ENCODE measurements around the gene MAPKAPK2.

DNA sequence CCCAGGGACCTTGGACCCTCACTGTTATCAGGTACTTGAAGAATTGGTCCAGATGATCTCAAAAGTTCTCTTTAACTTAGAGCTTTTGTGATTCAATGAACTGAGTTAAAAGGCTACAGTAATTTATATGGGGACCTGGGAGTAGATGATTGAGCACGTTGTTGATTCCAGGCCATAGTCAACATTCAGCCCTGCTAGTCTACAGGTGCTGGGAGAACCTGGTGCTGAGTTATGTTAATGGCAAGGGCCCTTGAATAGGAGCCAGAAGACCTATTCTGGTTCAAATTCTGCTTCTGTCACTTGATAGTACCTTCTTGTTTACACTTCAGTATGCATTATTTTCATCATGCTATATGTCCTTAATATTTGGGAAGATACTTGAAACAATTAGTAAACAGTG, 38.2 kb upstream of the MAPKAPK2 start:
- TF ChIP-seq, protein P1, sequence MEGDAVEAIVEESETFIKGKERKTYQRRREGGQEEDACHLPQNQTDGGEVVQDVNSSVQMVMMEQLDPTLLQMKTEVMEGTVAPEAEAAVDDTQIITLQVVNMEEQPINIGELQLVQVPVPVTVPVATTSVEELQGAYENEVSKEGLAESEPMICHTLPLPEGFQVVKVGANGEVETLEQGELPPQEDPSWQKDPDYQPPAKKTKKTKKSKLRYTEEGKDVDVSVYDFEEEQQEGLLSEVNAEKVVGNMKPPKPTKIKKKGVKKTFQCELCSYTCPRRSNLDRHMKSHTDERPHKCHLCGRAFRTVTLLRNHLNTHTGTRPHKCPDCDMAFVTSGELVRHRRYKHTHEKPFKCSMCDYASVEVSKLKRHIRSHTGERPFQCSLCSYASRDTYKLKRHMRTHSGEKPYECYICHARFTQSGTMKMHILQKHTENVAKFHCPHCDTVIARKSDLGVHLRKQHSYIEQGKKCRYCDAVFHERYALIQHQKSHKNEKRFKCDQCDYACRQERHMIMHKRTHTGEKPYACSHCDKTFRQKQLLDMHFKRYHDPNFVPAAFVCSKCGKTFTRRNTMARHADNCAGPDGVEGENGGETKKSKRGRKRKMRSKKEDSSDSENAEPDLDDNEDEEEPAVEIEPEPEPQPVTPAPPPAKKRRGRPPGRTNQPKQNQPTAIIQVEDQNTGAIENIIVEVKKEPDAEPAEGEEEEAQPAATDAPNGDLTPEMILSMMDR (IDR thresholded peaks at IDR 0.05), result no peak
- no peak for TF ChIP-seq POLR2A (IDR thresholded peaks at IDR 0.05; ENCODE audit: low read depth)
